HG02642 (cell line): Measurements from ENCODE around the gene PCP2.

Experiments
- ATAC-seq: cut with Tn5 transposase; IDR thresholded peaks from one replicate; pipeline ENCODE4 v1.9.1; 2021; ENCODE audit warnings: mild to moderate bottlenecking; ENCODE audit not compliant: unreplicated experiment, poor library complexity

Gene PCP2

DNA sequence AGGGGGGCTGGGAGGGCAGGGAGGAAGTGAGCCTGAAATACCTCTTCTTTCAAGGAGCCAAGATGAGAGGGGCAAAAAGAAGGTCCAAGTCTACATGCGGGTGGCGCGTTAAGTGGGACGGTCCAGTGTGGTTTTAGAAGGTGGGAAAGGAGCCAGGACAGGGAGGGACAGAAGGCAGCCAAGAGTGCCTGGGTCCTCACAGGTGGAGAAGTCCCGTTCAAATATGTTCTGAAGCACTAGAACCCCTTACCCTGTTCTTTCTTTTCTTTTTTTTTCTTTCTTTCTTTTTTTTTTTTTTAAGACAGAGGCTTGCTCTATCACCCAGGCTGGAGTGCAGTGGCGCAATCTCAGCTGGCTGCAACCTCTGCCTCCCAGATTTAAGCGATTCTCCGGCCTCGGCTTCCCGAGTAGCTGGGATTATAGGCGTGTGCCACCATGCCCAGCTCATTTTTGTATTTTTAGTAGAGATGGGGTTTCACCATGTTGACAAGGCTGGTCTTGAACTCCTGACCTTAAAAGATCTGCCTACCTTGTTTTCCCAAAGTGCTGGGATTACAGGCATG, 30.5 kb downstream of the PCP2 start:
- ATAC-seq = no peak

DNA sequence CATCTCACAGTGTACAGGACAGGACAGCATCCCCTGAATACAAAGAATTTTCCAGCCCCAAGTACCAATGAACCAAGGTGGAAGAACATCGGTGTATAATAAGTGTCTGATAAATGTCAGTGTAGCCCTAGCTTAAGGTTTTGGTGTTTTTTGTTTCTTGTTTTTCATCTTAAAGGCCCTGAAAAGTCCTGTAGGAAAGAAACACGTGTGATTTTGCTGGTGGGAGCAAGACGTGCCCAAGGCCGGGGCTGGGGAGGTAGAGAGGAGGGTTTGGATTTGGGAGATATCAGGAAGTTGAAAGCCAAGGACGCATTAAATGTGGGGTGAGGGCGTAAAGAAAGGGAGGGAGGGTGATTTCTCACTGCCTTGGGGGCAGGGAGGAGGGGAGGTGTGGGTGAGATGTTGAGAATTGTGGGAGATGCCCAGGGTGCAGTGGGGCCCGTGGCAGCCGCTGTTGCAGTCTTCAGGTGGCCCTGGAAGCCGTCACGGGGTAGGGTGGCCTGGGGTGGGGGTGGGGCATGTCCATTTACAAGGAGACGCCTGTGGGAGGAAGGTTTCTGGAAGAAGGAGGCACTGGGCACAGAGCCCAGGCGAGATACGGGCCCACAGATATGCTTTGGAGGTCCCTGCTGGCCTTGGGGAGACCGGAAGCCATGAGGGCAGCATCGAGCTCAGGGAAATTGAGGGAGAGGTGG, 31.1 kb downstream of the PCP2 start:
- no peak for ATAC-seq

DNA sequence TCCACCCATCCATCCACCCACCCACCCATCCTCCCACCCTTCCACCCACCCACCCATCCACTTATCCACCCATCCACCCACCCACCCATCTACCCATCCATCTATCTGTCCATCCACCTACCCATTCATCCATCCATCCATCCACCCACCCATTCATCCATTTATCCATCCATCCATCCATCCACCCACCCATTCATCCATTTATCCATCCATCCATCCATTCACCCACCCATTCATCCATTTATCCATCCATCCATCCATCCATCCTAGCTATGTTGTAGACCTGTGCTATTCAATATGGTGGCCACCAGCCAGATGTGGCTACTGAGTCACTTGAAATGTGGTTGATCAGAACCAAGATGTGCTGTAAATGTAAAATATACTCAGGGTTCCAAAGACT, 32.8 kb downstream of the PCP2 start:
- ATAC-seq = no peak

DNA sequence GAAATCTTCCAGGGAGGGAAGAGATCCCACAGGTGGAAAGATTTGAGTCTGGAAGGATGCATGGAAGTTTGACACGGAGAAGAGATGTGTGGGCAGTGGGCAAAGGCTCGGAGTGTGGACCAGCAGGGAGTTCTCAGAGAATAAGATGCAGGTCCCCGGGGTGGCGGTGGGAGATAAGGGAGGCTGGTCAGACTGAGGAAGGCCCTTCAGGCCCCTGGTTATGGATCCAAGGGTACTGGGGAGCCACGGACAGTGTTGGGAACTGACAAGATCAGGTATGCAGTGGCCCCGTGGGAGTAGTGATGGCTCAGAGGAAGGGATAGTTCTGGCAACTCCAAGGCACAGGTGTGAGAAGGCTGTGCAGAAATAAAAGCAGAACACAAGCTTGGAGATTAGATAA, 35.3 kb downstream of the PCP2 start:
- ATAC-seq = no peak

DNA sequence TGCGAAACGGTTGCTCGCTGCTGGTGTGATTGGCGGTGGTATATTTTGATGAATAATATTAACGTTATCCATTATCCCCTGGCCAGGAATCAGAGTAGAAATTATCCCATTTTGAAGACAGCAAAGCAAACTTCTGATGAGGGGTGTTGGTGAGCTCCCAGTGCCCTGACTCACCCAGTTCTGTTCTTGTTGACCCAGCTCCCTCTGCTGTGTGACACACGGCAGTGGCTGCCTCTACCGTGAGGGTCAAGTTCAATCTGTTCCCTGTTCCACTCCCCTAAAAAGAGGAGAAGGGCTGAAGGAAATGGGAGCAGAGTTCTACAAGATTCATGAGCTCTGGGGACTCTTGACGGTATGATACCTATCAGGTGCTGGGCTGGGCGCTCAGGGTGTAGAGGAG, 35.8 kb downstream of the PCP2 start:
- no peak for ATAC-seq

DNA sequence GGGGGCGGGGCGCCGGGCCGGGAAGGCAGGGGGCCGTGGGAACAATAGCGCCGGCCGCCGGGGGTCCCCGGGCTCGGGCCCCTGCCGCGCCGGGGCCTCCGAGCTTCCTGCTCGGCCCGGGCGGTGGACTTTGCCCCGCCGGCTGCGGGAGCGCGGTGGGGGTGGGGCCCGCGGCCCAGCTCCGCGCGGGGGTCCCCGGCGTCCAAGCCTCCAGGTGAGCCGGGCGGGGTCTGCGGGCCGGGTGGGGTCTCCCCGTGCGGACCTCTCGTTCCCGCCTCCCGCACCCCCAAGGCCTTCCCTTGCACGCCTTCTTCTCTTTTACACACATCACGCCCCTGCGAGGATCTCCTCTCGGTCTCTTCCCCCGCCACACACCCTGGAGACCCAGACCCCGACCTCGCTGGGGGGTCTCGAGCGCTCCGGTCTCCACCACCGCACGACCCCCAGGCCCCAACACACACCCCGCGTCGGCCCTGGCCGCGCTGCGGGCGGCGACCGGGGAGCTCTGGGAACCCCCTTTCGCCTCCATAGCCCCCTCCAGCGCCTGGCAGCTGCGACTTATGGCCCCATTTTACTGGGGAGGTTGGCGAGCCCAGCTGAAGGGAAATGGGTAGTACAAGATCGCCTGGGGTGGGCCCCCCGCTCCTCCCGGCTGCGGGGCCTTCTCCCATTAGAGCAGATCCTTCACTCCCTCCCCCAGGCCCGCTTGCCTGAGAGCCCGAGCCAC, 37.1 kb downstream of the PCP2 start:
- ATAC-seq = no peak

DNA sequence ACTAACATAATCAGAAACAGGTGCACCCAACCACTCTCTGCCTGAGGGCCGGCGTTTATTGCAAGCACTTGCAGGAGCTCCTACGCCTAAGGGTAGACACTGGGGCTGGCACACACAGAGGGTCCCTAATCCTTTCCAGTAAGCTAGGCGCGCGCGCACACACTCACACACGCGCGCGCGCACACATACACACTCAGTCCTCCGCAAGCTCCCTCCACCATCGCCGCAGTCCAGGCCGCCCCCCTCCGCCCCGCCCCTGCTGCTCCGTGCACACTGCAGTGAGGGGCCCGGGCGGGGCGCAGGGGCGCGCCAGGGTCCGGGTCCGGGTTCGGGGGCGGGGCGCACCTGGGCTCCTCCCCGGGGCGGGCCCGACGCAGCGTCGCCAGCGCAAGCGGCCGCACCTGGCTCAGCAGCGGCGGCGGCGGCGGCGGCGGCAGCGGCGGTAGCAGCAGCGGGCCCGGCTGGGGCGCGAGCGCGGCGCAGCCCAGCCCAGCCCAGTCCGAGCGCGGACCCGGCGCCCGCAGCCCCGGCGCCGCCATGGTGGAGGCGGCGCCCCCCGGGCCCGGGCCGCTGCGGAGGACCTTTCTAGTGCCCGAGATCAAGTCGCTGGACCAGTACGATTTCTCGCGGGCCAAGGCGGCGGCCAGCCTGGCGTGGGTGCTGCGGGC, 37.9 kb downstream of the PCP2 start, which contains the start of gene CAMSAP3:
Gene CAMSAP3, plus strand, starts transcription at position 398 of the 668 bp plus-strand sequence. Its CDS starts 140 bp downstream, at position 538.
- no peak for ATAC-seq

DNA sequence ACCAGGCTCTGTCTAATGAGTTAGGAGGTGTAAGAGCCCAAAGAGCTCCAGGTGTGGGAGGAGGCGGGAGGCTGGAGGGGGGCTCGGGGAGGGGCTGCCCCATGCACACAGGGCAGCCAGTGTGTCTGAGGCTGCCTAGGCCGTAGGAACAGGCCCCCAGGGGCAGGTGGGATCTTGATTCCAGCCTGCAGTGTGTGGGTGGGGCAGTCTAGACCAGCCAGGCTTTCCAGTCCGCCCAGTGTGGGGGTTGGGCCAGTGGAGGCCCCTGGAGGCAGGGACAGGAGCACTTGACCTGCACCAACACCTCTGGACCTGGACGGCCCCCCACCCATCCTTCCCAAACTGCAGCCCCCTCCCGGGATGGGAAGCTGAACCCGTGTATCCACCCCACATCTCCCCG, 43.3 kb downstream of the PCP2 start:
- ATAC-seq = no peak

DNA sequence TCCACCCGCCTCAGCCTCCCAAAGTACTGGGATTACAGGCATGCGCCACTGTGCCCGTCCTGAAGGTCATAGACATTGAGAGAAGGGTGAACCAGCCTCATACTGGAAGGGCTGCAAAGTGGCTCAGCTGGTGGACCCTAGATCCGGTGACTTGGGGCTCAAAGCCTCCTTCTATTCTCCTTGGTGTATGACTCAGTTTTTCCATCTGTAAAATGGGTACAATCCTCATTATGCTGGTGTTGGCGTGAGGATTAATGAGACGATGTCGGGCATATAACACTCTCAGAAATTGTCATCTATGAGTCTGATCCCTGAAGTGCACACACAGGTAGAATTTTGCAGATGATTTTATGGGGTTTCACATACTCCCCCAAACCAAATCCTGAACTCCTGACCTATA, 43.7 kb downstream of the PCP2 start:
- ATAC-seq = no peak

DNA sequence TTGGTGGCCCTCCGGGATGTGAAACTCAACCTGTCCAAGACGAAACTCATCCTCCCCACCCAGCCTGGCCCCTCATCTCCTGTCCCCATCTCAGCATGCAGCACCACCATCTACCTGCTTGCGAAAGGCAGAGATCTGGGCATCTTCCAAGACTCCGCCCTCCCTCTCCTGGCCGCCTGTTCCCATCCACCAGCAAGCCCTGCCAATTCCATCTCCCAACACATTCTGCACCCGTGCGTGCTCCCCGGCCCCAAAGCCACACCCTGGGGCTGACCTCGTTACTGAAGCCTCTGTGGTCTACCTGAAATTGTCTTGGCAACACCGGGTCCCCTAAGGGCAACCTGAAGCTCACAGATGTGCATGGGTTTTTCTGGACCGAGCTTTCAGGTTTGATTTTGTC, 51.1 kb downstream of the PCP2 start:
- ATAC-seq = no peak
